Endodermal cell (in vitro differentiated cells): ENCODE measurements around the gene ANKH. TPM values are rescaled to one million over a fixed set of nuclear protein-coding genes. Genes with fewer than 3 reads are reported as not detected.

Experiments
- DNase-seq: peaks from one replicate; pipeline ENCODE4 v3.0.0-alpha.2; 2017
- H3K27ac ChIP-seq: 2 replicates; pipeline ENCODE4 v1.5.1; 2013; ENCODE audit warnings: mild to moderate bottlenecking, low read depth, low read length, moderate library complexity
- H3K27me3 ChIP-seq: 2 replicates; pipeline ENCODE4 v1.6.1; 2013; ENCODE audit warnings: mild to moderate bottlenecking, low read length, moderate library complexity; ENCODE audit not compliant: insufficient read depth, control insufficient read depth, poor library complexity, severe bottlenecking
- H3K36me3 ChIP-seq: 2 replicates; pipeline ENCODE4 v1.7.0; 2013; ENCODE audit warnings: mild to moderate bottlenecking, low read length, moderate library complexity; ENCODE audit not compliant: control insufficient read depth, insufficient read depth
- H3K4me1 ChIP-seq: one replicate; pipeline ENCODE4 v1.7.0; 2013; ENCODE audit warnings: low read length; ENCODE audit not compliant: control insufficient read depth, insufficient read depth
- H3K4me3 ChIP-seq: 2 replicates; pipeline ENCODE4 v1.5.1; 2013; ENCODE audit warnings: mild to moderate bottlenecking, low read length, moderate library complexity
- H3K9ac ChIP-seq: 2 replicates; pipeline ENCODE4 v1.6.1; 2013; ENCODE audit warnings: mild to moderate bottlenecking, low read length, moderate library complexity; ENCODE audit not compliant: poor library complexity, severe bottlenecking; ENCODE audit errors: extremely low read depth
- H3K9me3 ChIP-seq: 2 replicates; pipeline ENCODE4 v1.6.1; 2013; ENCODE audit warnings: mild to moderate bottlenecking, low read length, moderate library complexity; ENCODE audit not compliant: control insufficient read depth
- H3K27ac Mint-ChIP-seq: 2 replicates; pipeline ENCODE4 v1.8.0; 2020; ENCODE audit warnings: mixed read lengths
- H3K27me3 Mint-ChIP-seq: 2 replicates; pipeline ENCODE4 v1.8.0; 2021; ENCODE audit warnings: mild to moderate bottlenecking, mixed read lengths; ENCODE audit not compliant: insufficient read depth
- H3K36me3 Mint-ChIP-seq: 2 replicates; pipeline ENCODE4 v1.8.0; 2020; ENCODE audit warnings: low read depth, mixed read lengths
- H3K4me1 Mint-ChIP-seq: 2 replicates; pipeline ENCODE4 v1.8.0; 2020; ENCODE audit warnings: mixed read lengths
- H3K4me3 Mint-ChIP-seq: 2 replicates; pipeline ENCODE4 v1.8.0; 2020; ENCODE audit warnings: mild to moderate bottlenecking, moderate library complexity, mixed read lengths
- H3K9me3 Mint-ChIP-seq: 2 replicates; pipeline ENCODE4 v1.8.0; 2020; ENCODE audit warnings: mild to moderate bottlenecking, mixed read lengths
- WGBS, 2 experiments: methylation state at CpG; one replicate each; pipeline versions ENCODE4 v1.1.5 to v1.1.7; 2013; ENCODE audit warnings: missing lambda C conversion rate in 2 of 2, mixed read lengths in 1 of 2; ENCODE audit not compliant: insufficient coverage in 1 of 2, insufficient read length in 1 of 2; 5-methylcytosine and 5-hydroxymethylcytosine counted together
- total RNA-seq, 2 donors: library from RNA; stranded (reverse); fragmentation: NEBNext Ultra II Directional in 1 of 2; extraction: Animal tissue kit (Norgen Biotek cat#: 25700) in 1 of 2; gene quantifications; 2 replicates in 1 of 2; 3 replicates in 1 of 2; pipeline ENCODE4 v1.2.1, GENCODE V29; 2021
- TF ChIP-seq, protein P1 (sequence below): fragments of 200-600 bp; sonication (generic); conservative IDR thresholded peaks from 2 replicates; pipeline ENCODE4 v1.5.0; 2021; ENCODE audit warnings: antibody characterized with exemption, mild to moderate bottlenecking

Gene ANKH
- total RNA-seq, 2 donors from 2014 or later, result 26.5 to 43.4 TPM

DNA sequence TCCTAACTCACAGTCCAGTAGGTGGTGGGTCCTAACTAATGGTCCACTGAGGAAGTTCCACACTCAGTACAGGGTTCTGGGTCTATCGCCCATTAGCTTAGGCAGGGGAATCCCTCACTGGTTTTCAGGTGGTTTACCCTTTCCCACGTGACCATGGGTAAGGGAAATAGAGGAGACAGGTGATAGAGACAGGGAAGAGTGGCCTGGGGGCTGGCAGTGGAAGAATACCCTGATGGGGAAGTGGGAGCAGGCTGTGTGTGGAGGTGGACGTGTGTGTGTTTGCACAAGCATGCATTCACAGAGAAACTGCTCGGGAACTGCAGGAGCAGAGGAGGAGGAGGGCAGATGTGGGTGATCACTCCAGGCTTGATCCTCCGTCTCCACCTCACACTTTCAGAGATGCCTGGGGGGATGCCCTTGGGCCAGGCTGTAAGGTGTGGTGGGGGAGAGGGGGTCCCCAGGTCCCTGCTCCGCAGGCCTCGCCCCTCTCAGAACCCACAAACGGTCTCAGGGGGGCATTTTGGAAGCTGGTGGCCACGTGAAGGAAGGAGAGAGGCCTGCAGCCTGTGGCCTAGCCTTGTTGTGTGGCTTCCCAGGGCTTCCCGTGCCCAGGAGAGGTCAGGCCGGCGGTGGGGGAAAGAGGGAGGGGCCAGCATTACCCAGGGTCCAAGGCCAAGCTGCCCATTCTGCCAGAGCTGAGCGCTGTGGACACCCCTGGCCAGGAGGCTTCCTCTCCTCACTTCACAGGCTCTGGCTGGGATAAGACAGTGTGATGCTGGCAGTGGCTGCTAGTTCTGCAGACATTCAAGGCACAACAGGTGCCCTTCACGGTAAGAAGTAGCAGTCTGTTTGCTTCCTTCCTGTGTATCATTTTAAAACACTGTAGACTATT lies 127.0 kb downstream of the ANKH start:
- Histone ChIP-seq H3K4me1 (no peaks in the 10 kb centered on the region), H3K36me3 (peaks cover 7% of the 10 kb centered on the region), H3K4me3 (no peak overlapping the region), H3K9me3 (no peaks in the 10 kb centered on the region), H3K27ac (no peak overlapping the region), H3K27me3 (no peaks in the 10 kb centered on the region), H3K9ac (no peak overlapping the region)
- H3K36me3 Mint-ChIP-seq, result peaks cover 3% of the 10 kb centered on the region
- TF ChIP-seq, protein P1, sequence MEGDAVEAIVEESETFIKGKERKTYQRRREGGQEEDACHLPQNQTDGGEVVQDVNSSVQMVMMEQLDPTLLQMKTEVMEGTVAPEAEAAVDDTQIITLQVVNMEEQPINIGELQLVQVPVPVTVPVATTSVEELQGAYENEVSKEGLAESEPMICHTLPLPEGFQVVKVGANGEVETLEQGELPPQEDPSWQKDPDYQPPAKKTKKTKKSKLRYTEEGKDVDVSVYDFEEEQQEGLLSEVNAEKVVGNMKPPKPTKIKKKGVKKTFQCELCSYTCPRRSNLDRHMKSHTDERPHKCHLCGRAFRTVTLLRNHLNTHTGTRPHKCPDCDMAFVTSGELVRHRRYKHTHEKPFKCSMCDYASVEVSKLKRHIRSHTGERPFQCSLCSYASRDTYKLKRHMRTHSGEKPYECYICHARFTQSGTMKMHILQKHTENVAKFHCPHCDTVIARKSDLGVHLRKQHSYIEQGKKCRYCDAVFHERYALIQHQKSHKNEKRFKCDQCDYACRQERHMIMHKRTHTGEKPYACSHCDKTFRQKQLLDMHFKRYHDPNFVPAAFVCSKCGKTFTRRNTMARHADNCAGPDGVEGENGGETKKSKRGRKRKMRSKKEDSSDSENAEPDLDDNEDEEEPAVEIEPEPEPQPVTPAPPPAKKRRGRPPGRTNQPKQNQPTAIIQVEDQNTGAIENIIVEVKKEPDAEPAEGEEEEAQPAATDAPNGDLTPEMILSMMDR, result no peak
- no peak for DNase-seq
- peak overlapping the region; percentile 6 for H3K27ac Mint-ChIP-seq
- H3K27me3 Mint-ChIP-seq, result no peaks in the 10 kb centered on the region
- peaks cover 2% of the 10 kb centered on the region for H3K4me1 Mint-ChIP-seq
- no peak overlapping the region for H3K4me3 Mint-ChIP-seq
- WGBS, 2 experiments, result 83 to 90% methylated on average over 2 to 14 of the region's 14 CpGs
- no peaks in the 10 kb centered on the region for H3K9me3 Mint-ChIP-seq

DNA sequence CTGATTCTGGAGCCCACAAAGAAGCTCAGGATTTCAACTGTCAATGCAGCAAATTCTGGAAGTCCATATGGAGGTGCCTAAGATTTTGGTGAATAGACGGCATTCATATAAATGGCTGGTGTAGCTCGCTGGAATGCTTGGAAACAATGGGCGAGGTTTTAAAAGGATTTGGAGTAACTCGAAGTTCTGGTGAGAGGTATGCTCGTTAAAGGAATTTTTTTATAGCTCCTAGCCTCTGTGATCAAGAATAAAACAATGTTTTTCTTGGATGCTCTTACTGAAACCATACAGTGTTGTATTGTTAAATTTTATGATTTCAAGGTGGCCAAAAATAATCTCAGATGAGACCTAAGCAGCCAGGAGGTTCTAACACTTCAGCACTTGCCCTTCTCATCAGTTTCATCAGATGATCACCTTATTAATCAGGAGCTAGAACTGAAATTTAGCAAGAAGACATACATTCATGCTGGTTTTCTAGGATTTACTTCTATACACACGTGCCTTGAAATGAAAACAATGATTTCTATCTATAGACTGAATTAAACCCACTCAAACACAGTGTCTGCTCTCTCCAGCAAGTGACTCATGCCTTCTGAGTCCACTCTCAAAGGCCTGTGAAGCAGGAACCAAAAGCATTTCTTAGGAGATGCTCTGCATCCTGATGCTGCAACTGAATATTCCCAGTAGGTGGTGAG lies 127.8 kb downstream of the ANKH start:
- TF ChIP-seq, protein P1, result no peak
- peaks cover 2% of the 10 kb centered on the region for H3K4me1 Mint-ChIP-seq

DNA sequence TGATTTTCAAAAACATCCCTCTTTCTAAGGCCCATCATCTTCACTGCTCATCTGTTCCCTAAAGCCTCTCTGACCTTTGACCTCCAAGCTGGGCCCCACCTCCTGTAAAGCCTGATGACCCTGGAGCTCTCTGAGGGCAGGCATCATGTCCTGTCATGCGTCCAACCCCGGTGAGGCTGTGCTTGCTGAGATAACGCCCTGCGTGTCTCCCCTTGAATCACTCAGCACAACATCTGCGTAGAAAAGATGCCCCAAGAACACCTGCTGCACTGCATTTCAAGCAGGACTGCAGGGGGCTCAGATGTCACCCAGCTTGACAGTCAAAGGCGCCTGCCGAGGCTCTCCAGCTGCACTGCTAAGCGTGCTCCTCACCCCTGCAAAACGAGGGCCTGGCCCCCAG lies 129.1 kb downstream of the ANKH start:
- Histone ChIP-seq H3K9me3 (no peaks in the 10 kb centered on the region), H3K36me3 (peaks cover 8% of the 10 kb centered on the region), H3K4me3 (no peak overlapping the region), H3K27ac (no peak overlapping the region), H3K27me3 (no peaks in the 10 kb centered on the region), H3K4me1 (no peaks in the 10 kb centered on the region), H3K9ac (no peak overlapping the region)
- no peak overlapping the region for H3K4me3 Mint-ChIP-seq
- TF ChIP-seq, protein P1, result no peak
- no peaks in the 10 kb centered on the region for H3K9me3 Mint-ChIP-seq
- H3K36me3 Mint-ChIP-seq, result peaks cover 3% of the 10 kb centered on the region
- WGBS, 2 experiments, result 92 to 100% methylated on average over 8 to 9 of the region's 9 CpGs
- H3K4me1 Mint-ChIP-seq, result peaks cover 2% of the 10 kb centered on the region
- no peak for DNase-seq
- no peaks in the 10 kb centered on the region for H3K27me3 Mint-ChIP-seq
- no peak overlapping the region for H3K27ac Mint-ChIP-seq

More for the DNA sequence above, 127.8 kb downstream of the ANKH start:
- Histone ChIP-seq H3K4me1 (no peaks in the 10 kb centered on the region), H3K27ac (no peak overlapping the region), H3K4me3 (no peak overlapping the region), H3K9me3 (no peaks in the 10 kb centered on the region), H3K27me3 (no peaks in the 10 kb centered on the region), H3K36me3 (peaks cover 8% of the 10 kb centered on the region), H3K9ac (no peak overlapping the region)
- Mint-ChIP-seq H3K27me3 (no peaks in the 10 kb centered on the region), H3K4me3 (no peak overlapping the region), H3K9me3 (no peaks in the 10 kb centered on the region), H3K36me3 (peaks cover 3% of the 10 kb centered on the region), H3K27ac (no peak overlapping the region)
- 87 to 100% methylated on average over 6 of the region's 6 CpGs for WGBS, 2 experiments
- DNase-seq, result no peak
